ENCODE data around the gene NLRP1. TPM values are rescaled to one million over a fixed set of nuclear protein-coding genes. Genes with fewer than 3 reads are reported as not detected.

Gene NLRP1
- 10 to 100 TPM; 10.4 to 33.4 (median 14.3) TPM for total RNA-seq

- H3K36me3 ChIP-seq: peaks cover 0 to 20% (median 0%) of the 10 kb centered on the region in 3 donors
- no peaks in the 10 kb centered on the region for H3K27me3 ChIP-seq
- H3K27ac ChIP-seq: peak within 1 kb of the TSS; percentile 87 to 95 (median 92)
- peak in 3 of 4 donors; percentile 21 to 90 (median 79) for TF ChIP-seq POLR2A (IDR thresholded peaks at IDR 0.05)
- no peak for TF ChIP-seq CTCF (IDR thresholded peaks at IDR 0.05)
- 10% methylated on average over 7 to 10 of the region's 14 CpGs for WGBS, 2 donors
- intact Hi-C loops (cut with DNase I): loop anchor here (5.0 kb wide), 1 partner anchor 838 kb away; no protein-coding TSS in a partner anchor
- H3K4me3 ChIP-seq: peak within 1 kb of the TSS; percentile 40 to 69 (median 53)
- no peaks in the 10 kb centered on the region for H3K9me3 ChIP-seq
- DNase-seq: peak; percentile 71
- H3K4me1 ChIP-seq: peaks cover 31 to 57% (median 36%) of the 10 kb centered on the region in 3 donors
Measured at GRCh38 chr17:5584383-5585286, at the start of gene NLRP1. NLRP1 (minus strand) TSS chr17:5584509; CDS start chr17:5583957, 552 bp downstream.

- Histone ChIP-seq H3K27me3 (peaks cover 0 to 67% (median 0%) of the 10 kb centered on the region in 4 donors), H3K36me3 (no peaks in the 10 kb centered on the region), H3K4me3 (no peak overlapping the region), H3K27ac (no peak overlapping the region), H3K9me3 (no peaks in the 10 kb centered on the region), H3K4me1 (no peaks in the 10 kb centered on the region)
- DNase-seq: no peak
- TF ChIP-seq CTCF (IDR thresholded peaks at IDR 0.05) (no peak), POLR2A (IDR thresholded peaks at IDR 0.05) (no peak)
- intact Hi-C loops (cut with DNase I): no loop called here
- WGBS, 2 donors: 24 to 67% methylated on average over 2 to 3 of the region's 3 CpGs
Measured at GRCh38 chr17:5631958-5632590, 47.8 kb upstream of the NLRP1 start.

- Histone ChIP-seq H3K9me3 (no peaks in the 10 kb centered on the region), H3K4me3 (no peak overlapping the region), H3K4me1 (no peaks in the 10 kb centered on the region), H3K27me3 (peaks cover 0 to 76% (median 0%) of the 10 kb centered on the region in 4 donors), H3K36me3 (no peaks in the 10 kb centered on the region), H3K27ac (no peak overlapping the region)
- no CpG with 5 or more reads among the region's 2 CpGs for WGBS, 2 donors
- no peak for DNase-seq
- intact Hi-C loops (cut with DNase I): no loop called here
- TF ChIP-seq POLR2A (IDR thresholded peaks at IDR 0.05) (no peak), CTCF (IDR thresholded peaks at IDR 0.05) (no peak)
Measured at GRCh38 chr17:5630434-5630833, 46.1 kb upstream of the NLRP1 start.

GRCh38 chr17:5629128-5629527 is 44.8 kb upstream of the NLRP1 start:
- Histone ChIP-seq H3K36me3 (no peaks in the 10 kb centered on the region), H3K9me3 (no peaks in the 10 kb centered on the region), H3K4me1 (no peaks in the 10 kb centered on the region), H3K27ac (no peak overlapping the region), H3K4me3 (no peak overlapping the region), H3K27me3 (peaks cover 0 to 73% (median 0%) of the 10 kb centered on the region in 4 donors)
- TF ChIP-seq POLR2A (IDR thresholded peaks at IDR 0.05): no peak
- 78 to 96% methylated on average over 6 to 7 of the region's 7 CpGs for WGBS, 2 donors
- intact Hi-C loops (cut with DNase I): no loop called here
- no peak for DNase-seq

- no peaks in the 10 kb centered on the region for H3K4me1 ChIP-seq
- no peak overlapping the region for H3K4me3 ChIP-seq
- no peak for DNase-seq
- intact Hi-C loops (cut with DNase I): no loop called here
- 61 to 78% methylated on average over 3 of the region's 3 CpGs for WGBS, 2 donors
- no peak overlapping the region for H3K27ac ChIP-seq
- H3K36me3 ChIP-seq: no peaks in the 10 kb centered on the region
- H3K27me3 ChIP-seq: peaks cover 0 to 70% (median 0%) of the 10 kb centered on the region in 4 donors
- TF ChIP-seq CTCF (IDR thresholded peaks at IDR 0.05) (no peak), POLR2A (IDR thresholded peaks at IDR 0.05) (no peak)
- H3K9me3 ChIP-seq: no peaks in the 10 kb centered on the region
Measured at GRCh38 chr17:5628262-5628661, 44.0 kb upstream of the NLRP1 start.
